Omental fat pad (tissue), 4 donors: ENCODE data around the gene SEC62. TPM values are rescaled to one million over a fixed set of nuclear protein-coding genes. Genes with fewer than 3 reads are reported as not detected.

Experiments
- ATAC-seq: fragments of 150-250 bp; one replicate; pipeline ENCODE4 v1.9.1; 2016; ENCODE audit warnings: mild to moderate bottlenecking, moderate library complexity; ENCODE audit not compliant: low FRiP score
- DNase-seq: peaks from one replicate; pipeline ENCODE4 v3.0.0-alpha.2; 2019; ENCODE audit warnings: low spot score
- CTCF ChIP-seq, 3 donors: fragments of 450-650 bp; IDR thresholded peaks; one replicate each; pipeline ENCODE4 v1.5.1; 2016 to 2017; ENCODE audit warnings: antibody characterized with exemption in 3 of 3, mild to moderate bottlenecking in 3 of 3, moderate library complexity in 2 of 3
- total RNA-seq, 4 donors: library from RNA; depleted of rRNA; stranded (reverse); fragments of >200 nt; gene quantifications; one replicate each; pipeline ENCODE4 v1.1.0, GENCODE V29; 2016

Gene SEC62
- total RNA-seq, 4 donors from 2014 or later = 56.0 to 71.5 (median 67.2) TPM

- no peak for TF ChIP-seq CTCF (IDR thresholded peaks at IDR 0.05)
- ATAC-seq (peak; percentile 94), DNase-seq (peak; percentile 28)
Observed at GRCh38 chr3:169966951-169967915, 626 bp downstream of the SEC62 start.

- ATAC-seq (no peak), DNase-seq (no peak)
- TF ChIP-seq CTCF (IDR thresholded peaks at IDR 0.05) = no peak
Observed at GRCh38 chr3:169968224-169968885, 1.7 kb downstream of the SEC62 start.

- no peak for TF ChIP-seq CTCF (IDR thresholded peaks at IDR 0.05)
- ATAC-seq (no peak), DNase-seq (no peak)
Observed at GRCh38 chr3:169969174-169970095, 2.8 kb downstream of the SEC62 start.

GRCh38 chr3:169970847-169971246, 4.2 kb downstream of the SEC62 start:
- ATAC-seq = no peak
- no peak for DNase-seq
- no peak for TF ChIP-seq CTCF (IDR thresholded peaks at IDR 0.05)

GRCh38 chr3:169971522-169971921, 4.9 kb downstream of the SEC62 start:
- no peak for DNase-seq
- ATAC-seq = no peak
- no peak for TF ChIP-seq CTCF (IDR thresholded peaks at IDR 0.05)

GRCh38 chr3:169980055-169980454, 13.4 kb downstream of the SEC62 start:
- no peak for ATAC-seq
- no peak for DNase-seq
- no peak for TF ChIP-seq CTCF (IDR thresholded peaks at IDR 0.05)
